Colonic mucosa (tissue), 4 donors: ENCODE results near the gene VWCE. TPM values are rescaled to one million over a fixed set of nuclear protein-coding genes. Genes with fewer than 3 reads are reported as not detected.

ENCODE experiments used
- DNase-seq: peaks from one replicate; pipeline ENCODE4 v3.0.0-alpha.2; 2020
- H3K27ac ChIP-seq: fragments of 200-600 bp; one replicate; pipeline ENCODE4 v1.8.0; 2021
- H3K27me3 ChIP-seq: fragments of 200-600 bp; one replicate; pipeline ENCODE4 v1.8.0; 2021
- H3K36me3 ChIP-seq: fragments of 200-600 bp; one replicate; pipeline ENCODE4 v1.8.0; 2021
- H3K4me1 ChIP-seq: fragments of 200-600 bp; one replicate; pipeline ENCODE4 v1.8.0; 2021; ENCODE audit warnings: mild to moderate bottlenecking
- H3K4me3 ChIP-seq: fragments of 200-600 bp; one replicate; pipeline ENCODE4 v1.8.0; 2021
- H3K9ac ChIP-seq, 2 donors: one replicate each; pipeline ENCODE4 v1.7.0; 2013; ENCODE audit warnings: control low read depth in 2 of 2, low read depth in 2 of 2, low read length in 2 of 2
- H3K9me3 ChIP-seq: fragments of 200-600 bp; one replicate; pipeline ENCODE4 v1.8.0; 2021
- CTCF ChIP-seq: fragments of 200-600 bp; IDR thresholded peaks from one replicate; pipeline ENCODE4 v1.8.0; 2022; ENCODE audit warnings: antibody characterized with exemption, mild to moderate bottlenecking
- intact Hi-C: fragments of 100-400 bp; cut with DNase I; formaldehyde crosslinking; loops from one replicate; pipeline ENCODE4 v1.14.1; 2022
- total RNA-seq, 2 donors: library from RNA; stranded (reverse); fragmentation: NEBNext Ultra II Directional in 1 of 2; extraction: Animal tissue kit (Norgen Biotek cat#: 25700) in 1 of 2; gene quantifications; one replicate each; pipeline ENCODE4 v1.2.1, GENCODE V29; 2021
- donor health status: healthy.
- donor health status: DM: no; HTN: no; CAD: no.
- donor health status: DM: no; HTN: no; CAD: no.

The VWCE gene
- total RNA-seq, 2 donors from 2014 or later: 0.37 to 0.58 TPM

GRCh38 chr11:61274084-61274483 lies 21.0 kb downstream of the VWCE start:
- Histone ChIP-seq H3K4me1 (no peaks in the 10 kb centered on the region), H3K27ac (no peak overlapping the region), H3K27me3 (no peaks in the 10 kb centered on the region), H3K4me3 (no peak overlapping the region), H3K9ac (no peak overlapping the region), H3K36me3 (no peaks in the 10 kb centered on the region), H3K9me3 (no peaks in the 10 kb centered on the region)
- no peak for TF ChIP-seq CTCF
- intact Hi-C loops: no loop called here
- no peak for DNase-seq

GRCh38 chr11:61273178-61274078 lies 21.7 kb downstream of the VWCE start:
- Histone ChIP-seq H3K9me3 (no peaks in the 10 kb centered on the region), H3K4me3 (no peak overlapping the region), H3K36me3 (no peaks in the 10 kb centered on the region), H3K27ac (no peak overlapping the region), H3K4me1 (no peaks in the 10 kb centered on the region), H3K9ac (no peak overlapping the region), H3K27me3 (no peaks in the 10 kb centered on the region)
- TF ChIP-seq CTCF: no peak
- DNase-seq: peak; percentile 43
- intact Hi-C loops: no loop called here

- intact Hi-C loops: no loop called here
- Histone ChIP-seq H3K36me3 (no peaks in the 10 kb centered on the region), H3K27me3 (no peaks in the 10 kb centered on the region), H3K4me3 (no peak overlapping the region), H3K9ac (no peak overlapping the region), H3K27ac (no peak overlapping the region), H3K9me3 (no peaks in the 10 kb centered on the region), H3K4me1 (no peaks in the 10 kb centered on the region)
- no peak for TF ChIP-seq CTCF
- DNase-seq: no peak
Measured at GRCh38 chr11:61272731-61273130, 22.4 kb downstream of the VWCE start.

- no peaks in the 10 kb centered on the region for H3K27me3 ChIP-seq
- intact Hi-C loops: no loop called here
- no peaks in the 10 kb centered on the region for H3K4me1 ChIP-seq
- H3K9ac ChIP-seq: no peak overlapping the region
- TF ChIP-seq CTCF: no peak
- no peak for DNase-seq
- H3K9me3 ChIP-seq: no peaks in the 10 kb centered on the region
- H3K27ac ChIP-seq: no peak overlapping the region
- H3K4me3 ChIP-seq: no peak overlapping the region
- no peaks in the 10 kb centered on the region for H3K36me3 ChIP-seq
Measured at GRCh38 chr11:61270354-61271076, 24.6 kb downstream of the VWCE start.

GRCh38 chr11:61268588-61269250 lies 26.4 kb downstream of the VWCE start:
- Histone ChIP-seq H3K27ac (no peak overlapping the region), H3K36me3 (no peaks in the 10 kb centered on the region), H3K9me3 (no peaks in the 10 kb centered on the region), H3K9ac (no peak overlapping the region), H3K4me3 (no peak overlapping the region), H3K4me1 (no peaks in the 10 kb centered on the region), H3K27me3 (no peaks in the 10 kb centered on the region)
- intact Hi-C loops: no loop called here
- DNase-seq: no peak
- TF ChIP-seq CTCF: no peak
